Ishikawa (cell line): Measurements from ENCODE around the gene C6orf47.

Experiments
- EP300 ChIP-seq: IDR thresholded peaks from 2 replicates; pipeline ENCODE4 v1.6.1; 2012; ENCODE audit warnings: borderline replicate concordance
- NFIC ChIP-seq: IDR thresholded peaks from 2 replicates; pipeline ENCODE4 v1.6.1; 2012
- TF ChIP-seq, protein P1 (sequence below): IDR thresholded peaks from 2 replicates; pipeline ENCODE4 v1.6.1; 2012; ENCODE audit warnings: low read depth, mild to moderate bottlenecking

DNA sequence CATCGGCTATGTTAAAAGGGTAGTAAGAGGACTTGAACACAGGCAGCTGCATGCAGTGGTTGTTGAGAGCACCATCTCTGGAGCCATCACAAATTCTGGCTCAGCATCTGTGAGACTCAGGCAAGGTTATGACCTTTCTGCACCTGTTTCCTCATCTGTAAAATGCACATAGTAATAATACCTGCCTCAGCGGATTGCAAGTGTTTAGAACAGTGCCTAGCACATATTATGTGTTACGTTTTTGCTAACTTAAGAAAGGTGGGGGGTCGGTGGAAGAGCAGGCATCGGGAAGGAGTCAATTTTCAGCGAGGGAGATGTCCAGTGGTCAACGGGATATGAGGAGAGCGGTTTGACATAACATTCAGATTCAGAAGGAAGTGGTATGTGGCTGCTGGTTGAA is 17.4 kb upstream of the C6orf47 start:
- TF ChIP-seq EP300 (no peak), NFIC (no peak)
- TF ChIP-seq, protein P1, sequence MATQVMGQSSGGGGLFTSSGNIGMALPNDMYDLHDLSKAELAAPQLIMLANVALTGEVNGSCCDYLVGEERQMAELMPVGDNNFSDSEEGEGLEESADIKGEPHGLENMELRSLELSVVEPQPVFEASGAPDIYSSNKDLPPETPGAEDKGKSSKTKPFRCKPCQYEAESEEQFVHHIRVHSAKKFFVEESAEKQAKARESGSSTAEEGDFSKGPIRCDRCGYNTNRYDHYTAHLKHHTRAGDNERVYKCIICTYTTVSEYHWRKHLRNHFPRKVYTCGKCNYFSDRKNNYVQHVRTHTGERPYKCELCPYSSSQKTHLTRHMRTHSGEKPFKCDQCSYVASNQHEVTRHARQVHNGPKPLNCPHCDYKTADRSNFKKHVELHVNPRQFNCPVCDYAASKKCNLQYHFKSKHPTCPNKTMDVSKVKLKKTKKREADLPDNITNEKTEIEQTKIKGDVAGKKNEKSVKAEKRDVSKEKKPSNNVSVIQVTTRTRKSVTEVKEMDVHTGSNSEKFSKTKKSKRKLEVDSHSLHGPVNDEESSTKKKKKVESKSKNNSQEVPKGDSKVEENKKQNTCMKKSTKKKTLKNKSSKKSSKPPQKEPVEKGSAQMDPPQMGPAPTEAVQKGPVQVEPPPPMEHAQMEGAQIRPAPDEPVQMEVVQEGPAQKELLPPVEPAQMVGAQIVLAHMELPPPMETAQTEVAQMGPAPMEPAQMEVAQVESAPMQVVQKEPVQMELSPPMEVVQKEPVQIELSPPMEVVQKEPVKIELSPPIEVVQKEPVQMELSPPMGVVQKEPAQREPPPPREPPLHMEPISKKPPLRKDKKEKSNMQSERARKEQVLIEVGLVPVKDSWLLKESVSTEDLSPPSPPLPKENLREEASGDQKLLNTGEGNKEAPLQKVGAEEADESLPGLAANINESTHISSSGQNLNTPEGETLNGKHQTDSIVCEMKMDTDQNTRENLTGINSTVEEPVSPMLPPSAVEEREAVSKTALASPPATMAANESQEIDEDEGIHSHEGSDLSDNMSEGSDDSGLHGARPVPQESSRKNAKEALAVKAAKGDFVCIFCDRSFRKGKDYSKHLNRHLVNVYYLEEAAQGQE: no peak
